IMR-90 (cell line): ENCODE measurements around the gene OR9G1. TPM values are rescaled to one million over a fixed set of nuclear protein-coding genes. Genes with fewer than 3 reads are reported as not detected.
"Not testable (repeated sequence)": the region's sequence is repeated elsewhere in the genome, so short reads cannot be mapped to it uniquely, and the experiment has no call there.

Experiments
- ATAC-seq: fragments of 200-7000 bp; cut with Tn5 transposase; 2 replicates; pipeline ENCODE4 v1.9.1; 2020; ENCODE audit warnings: low read depth, mild to moderate bottlenecking, moderate library complexity
- BruUV-seq: library from RNA; stranded (reverse); fragments of 400-500 nt; replicated peaks from 2 replicates; lab custom pipeline; 2021; lab: Mats Ljungman, UMichigan
- CTCF ChIA-PET: fragments of 300-600 bp; formaldehyde crosslinking; extraction: SDS; loops from one replicate; lab custom pipeline; 2021; ENCODE audit warnings: antibody characterized with exemption; lab: Yijun Ruan, JAX
- POLR2A ChIA-PET: fragments of 300-600 bp; sonication (Branson Sonifier 250); formaldehyde crosslinking; loops from one replicate; lab custom pipeline; 2022; ENCODE audit warnings: antibody characterized with exemption; ENCODE audit not compliant: unreplicated experiment; lab: Charles Lee
- DNase-seq: peaks from one replicate; pipeline ENCODE4 v3.0.0; 2013
- H2AFZ ChIP-seq: replicated peaks from 2 replicates; pipeline ENCODE3; 2013; ENCODE audit warnings: low read length, mild to moderate bottlenecking; ENCODE audit not compliant: poor library complexity
- H2AK5ac ChIP-seq: 2 replicates; pipeline ENCODE4 v1.6.1; 2013; ENCODE audit warnings: low read depth, low read length, inconsistent platforms
- H2AK9ac ChIP-seq: replicated peaks from 2 replicates; pipeline ENCODE3; 2013; ENCODE audit warnings: mild to moderate bottlenecking, low read depth, low read length, moderate library complexity; ENCODE audit not compliant: poor library complexity
- H2BK120ac ChIP-seq: 2 replicates; pipeline ENCODE4 v1.6.1; 2013; ENCODE audit warnings: low read depth, low read length, inconsistent platforms
- H2BK15ac ChIP-seq: 3 replicates; pipeline ENCODE4 v1.6.1; 2013; ENCODE audit warnings: low read depth, low read length, inconsistent platforms
- H2BK20ac ChIP-seq: 2 replicates; pipeline ENCODE4 v1.6.1; 2013; ENCODE audit warnings: low read depth, mild to moderate bottlenecking, inconsistent platforms, low read length, moderate library complexity
- H2BK5ac ChIP-seq: 2 replicates; pipeline ENCODE4 v1.6.1; 2013; ENCODE audit warnings: mild to moderate bottlenecking, low read depth, low read length, inconsistent platforms; ENCODE audit not compliant: poor library complexity, severe bottlenecking
- H3K14ac ChIP-seq: replicated peaks from 2 replicates; pipeline ENCODE4 v1.6.1; 2013; ENCODE audit warnings: low read depth, low read length, inconsistent platforms
- H3K18ac ChIP-seq: 2 replicates; pipeline ENCODE4 v1.6.1; 2013; ENCODE audit warnings: low read depth, low read length, control low read depth
- H3K23ac ChIP-seq: 2 replicates; pipeline ENCODE4 v1.6.1; 2013; ENCODE audit warnings: low read depth, low read length, inconsistent platforms
- H3K27ac ChIP-seq: 2 replicates; pipeline ENCODE4 v1.5.1; 2013; ENCODE audit warnings: mild to moderate bottlenecking, control low read depth, low read length; ENCODE audit not compliant: insufficient read depth
- H3K27me3 ChIP-seq: 2 replicates; pipeline ENCODE4 v1.6.1; 2013; ENCODE audit warnings: low read length; ENCODE audit not compliant: control insufficient read depth, insufficient read depth
- H3K36me3 ChIP-seq: 2 replicates; pipeline ENCODE4 v1.6.1; 2013; ENCODE audit warnings: low read length, mixed read lengths; ENCODE audit not compliant: control insufficient read depth, insufficient read depth
- H3K4ac ChIP-seq: 2 replicates; pipeline ENCODE4 v1.6.1; 2013; ENCODE audit warnings: low read depth, low read length, inconsistent platforms
- H3K4me1 ChIP-seq: 2 replicates; pipeline ENCODE4 v1.6.1; 2013; ENCODE audit warnings: low read length, mixed read lengths; ENCODE audit not compliant: control insufficient read depth, insufficient read depth
- H3K4me2 ChIP-seq: 2 replicates; pipeline ENCODE4 v1.6.1; 2013; ENCODE audit warnings: low read depth, mild to moderate bottlenecking, control low read depth, low read length, moderate library complexity
- H3K4me3 ChIP-seq: 2 replicates; pipeline ENCODE4 v1.5.1; 2013; ENCODE audit warnings: low read depth, mild to moderate bottlenecking, control low read depth, low read length, moderate library complexity; ENCODE audit not compliant: insufficient read depth
- H3K56ac ChIP-seq: 2 replicates; pipeline ENCODE4 v1.6.1; 2013; ENCODE audit warnings: low read length, inconsistent platforms; ENCODE audit not compliant: insufficient read depth; ENCODE audit errors: extremely low read depth
- H3K79me1 ChIP-seq, 2 experiments: 2 replicates each; pipeline ENCODE4 v1.6.1; 2013; ENCODE audit warnings: low read length in 2 of 2, inconsistent platforms in 1 of 2, low read depth in 1 of 2
- H3K9ac ChIP-seq: 2 replicates; pipeline ENCODE4 v1.6.1; 2013; ENCODE audit warnings: low read depth, low read length, control low read depth
- H3K9me1 ChIP-seq: 2 replicates; pipeline ENCODE4 v1.6.1; 2013; ENCODE audit warnings: low read length, inconsistent platforms; ENCODE audit not compliant: insufficient read depth
- H3K9me3 ChIP-seq: 2 replicates; pipeline ENCODE4 v1.6.1; 2013; ENCODE audit warnings: low read length; ENCODE audit not compliant: control insufficient read depth, insufficient read depth
- H4K20me1 ChIP-seq: 2 replicates; pipeline ENCODE4 v1.6.1; 2013; ENCODE audit warnings: low read length, inconsistent platforms; ENCODE audit not compliant: insufficient read depth
- H4K5ac ChIP-seq: 2 replicates; pipeline ENCODE4 v1.6.1; 2013; ENCODE audit warnings: mild to moderate bottlenecking, low read depth, low read length, control low read depth
- H4K8ac ChIP-seq, 2 experiments: 2 replicates each; pipeline ENCODE4 v1.6.1; 2013; ENCODE audit warnings: low read depth in 2 of 2, low read length in 2 of 2, control low read depth in 1 of 2, inconsistent platforms in 1 of 2
- H4K91ac ChIP-seq: 2 replicates; pipeline ENCODE4 v1.6.1; 2013; ENCODE audit warnings: low read depth, low read length, inconsistent platforms; ENCODE audit not compliant: insufficient read depth
- SMC3 ChIP-seq: fragments of 150-350 bp; IDR thresholded peaks from 2 replicates; pipeline ENCODE4 v1.6.1; 2016; ENCODE audit warnings: low read depth, mild to moderate bottlenecking, antibody characterized with exemption, low read length, moderate library complexity
- WGBS, 2 experiments: methylation state at CpG; one replicate each; pipeline versions ENCODE4 v1.1.5 to v1.1.7; 2013; ENCODE audit warnings: missing lambda C conversion rate in 2 of 2; ENCODE audit not compliant: insufficient read length in 1 of 2; ENCODE audit errors: extremely low coverage in 2 of 2; 5-methylcytosine and 5-hydroxymethylcytosine counted together
- dilution Hi-C: fragments of 300-500 bp; cut with HindIII; formaldehyde crosslinking; loops from one replicate; pipeline ENCODE4 v1.14.3; 2018; ENCODE audit warnings: low sequenced_read_pairs; ENCODE audit not compliant: unreplicated experiment
- in situ Hi-C: fragments of 300-500 bp; cut with MboI; formaldehyde crosslinking; loops from 3 replicates; pipeline ENCODE4 v1.14.3; 2019; ENCODE audit warnings: low sequenced_read_pairs, inconsistent platforms, mixed read lengths
- intact Hi-C: fragments of 100-400 bp; cut with micrococcal nuclease; formaldehyde crosslinking; loops from 2 replicates; pipeline ENCODE4 v1.10.0; 2022
- polyA plus RNA-seq, 3 experiments: library from polyadenylated mRNA; depleted of rRNA; stranded (reverse); fragments of >200 nt; gene quantifications; 2 replicates each; pipeline ENCODE4 v1.2.3, GENCODE V29; 2012; ENCODE audit warnings: low replicate concordance in 1 of 3
- total RNA-seq: library from RNA; depleted of rRNA; stranded (reverse); fragments of >200 nt; gene quantifications from 2 replicates; pipeline ENCODE4 v1.2.3, GENCODE V29; 2012

The OR9G1 gene
- total and polyA plus RNA-seq, 2 of the 4 experiments (the other 2 are of a cell fraction) = not detected

- Histone ChIP-seq H4K5ac (no peak overlapping the region), H2BK120ac (no peak overlapping the region), H2AK9ac (no peak overlapping the region), H3K9me3 (no peaks in the 10 kb centered on the region; the same call in 1 of the 2 replicates), H3K4me3 (no peak overlapping the region), H3K27me3 (no peaks in the 10 kb centered on the region), H2BK5ac (no peak overlapping the region), H3K4me2 (no peak overlapping the region), H2AK5ac (no peak overlapping the region), H2AFZ (no peak overlapping the region), H3K9me1 (no peaks in the 10 kb centered on the region), H3K4me1 (no peaks in the 10 kb centered on the region), H4K20me1 (no peaks in the 10 kb centered on the region), H3K56ac (no peak overlapping the region), H4K8ac (no peak overlapping the region), H3K14ac (no peak overlapping the region), H3K79me1 (no peaks in the 10 kb centered on the region), H3K36me3 (no peaks in the 10 kb centered on the region), H3K9ac (no peak overlapping the region), H4K91ac (no peak overlapping the region), H2BK15ac (no peak overlapping the region), H3K27ac (no peak overlapping the region), H3K18ac (no peak overlapping the region), H3K4ac (no peak overlapping the region), H3K23ac (no peak overlapping the region), H2BK20ac (no peak overlapping the region)
- TF ChIP-seq SMC3 = no peak
- in situ Hi-C loops = no loop called here
- ChIA-PET POLR2A (no interaction called here), CTCF (interaction anchor here (0.5 kb wide), 1 partner anchor 62 kb away, joined by 3 read pairs; no protein-coding TSS in a partner anchor)
- DNase-seq (no peak), ATAC-seq (no peak)
- intact Hi-C loops = no loop called here
- no CpG with 5 or more reads among the region's 1 CpG for WGBS, 2 experiments
- no TSS peak for BruUV-seq
- dilution Hi-C loops = no loop called here
These were observed 10.3 kb upstream of the OR9G1 start for GRCh38 chr11:56688554-56689100.

GRCh38 chr11:56691179-56691578 is 7.7 kb upstream of the OR9G1 start:
- H2BK20ac ChIP-seq, H2AK5ac ChIP-seq, H3K27me3 ChIP-seq, H2BK120ac ChIP-seq, H3K9me3 ChIP-seq, dilution Hi-C loops, H3K27ac ChIP-seq, H3K9ac ChIP-seq, H2AK9ac ChIP-seq, H3K4me2 ChIP-seq, H3K36me3 ChIP-seq, H4K91ac ChIP-seq, H4K8ac ChIP-seq, H3K4me3 ChIP-seq, H4K5ac ChIP-seq, H4K20me1 ChIP-seq, H3K23ac ChIP-seq, H2AFZ ChIP-seq, H3K79me1 ChIP-seq, in situ Hi-C loops, H3K4ac ChIP-seq, BruUV-seq, H3K18ac ChIP-seq, H3K4me1 ChIP-seq, H3K9me1 ChIP-seq, H2BK5ac ChIP-seq, H2BK15ac ChIP-seq, POLR2A ChIA-PET, DNase-seq, ATAC-seq, H3K56ac ChIP-seq, intact Hi-C loops, H3K14ac ChIP-seq: not testable (repeated sequence)
- WGBS, 2 experiments = no CpG with 5 or more reads among the region's 3 CpGs
- CTCF ChIA-PET = interaction anchor here (0.7 kb wide), 1 partner anchor 23 kb away, joined by 3 read pairs; no protein-coding TSS in a partner anchor
